Stimulated activated CD4-positive, alpha-beta T cell treated with anti-CD3 and anti-CD28 coated beads, Interleukin-2, amount 100 ng/mL, for 48 hours (primary cell): ENCODE results near the gene RIMBP2.
"Not testable (repeated sequence)": the region's sequence is repeated elsewhere in the genome, so short reads cannot be mapped to it uniquely, and the experiment has no call there.

Experiments
- DNase-seq, 2 donors: peaks; one replicate each; pipeline ENCODE4 v3.0.0-alpha.2; 2020

Gene RIMBP2, protein sequence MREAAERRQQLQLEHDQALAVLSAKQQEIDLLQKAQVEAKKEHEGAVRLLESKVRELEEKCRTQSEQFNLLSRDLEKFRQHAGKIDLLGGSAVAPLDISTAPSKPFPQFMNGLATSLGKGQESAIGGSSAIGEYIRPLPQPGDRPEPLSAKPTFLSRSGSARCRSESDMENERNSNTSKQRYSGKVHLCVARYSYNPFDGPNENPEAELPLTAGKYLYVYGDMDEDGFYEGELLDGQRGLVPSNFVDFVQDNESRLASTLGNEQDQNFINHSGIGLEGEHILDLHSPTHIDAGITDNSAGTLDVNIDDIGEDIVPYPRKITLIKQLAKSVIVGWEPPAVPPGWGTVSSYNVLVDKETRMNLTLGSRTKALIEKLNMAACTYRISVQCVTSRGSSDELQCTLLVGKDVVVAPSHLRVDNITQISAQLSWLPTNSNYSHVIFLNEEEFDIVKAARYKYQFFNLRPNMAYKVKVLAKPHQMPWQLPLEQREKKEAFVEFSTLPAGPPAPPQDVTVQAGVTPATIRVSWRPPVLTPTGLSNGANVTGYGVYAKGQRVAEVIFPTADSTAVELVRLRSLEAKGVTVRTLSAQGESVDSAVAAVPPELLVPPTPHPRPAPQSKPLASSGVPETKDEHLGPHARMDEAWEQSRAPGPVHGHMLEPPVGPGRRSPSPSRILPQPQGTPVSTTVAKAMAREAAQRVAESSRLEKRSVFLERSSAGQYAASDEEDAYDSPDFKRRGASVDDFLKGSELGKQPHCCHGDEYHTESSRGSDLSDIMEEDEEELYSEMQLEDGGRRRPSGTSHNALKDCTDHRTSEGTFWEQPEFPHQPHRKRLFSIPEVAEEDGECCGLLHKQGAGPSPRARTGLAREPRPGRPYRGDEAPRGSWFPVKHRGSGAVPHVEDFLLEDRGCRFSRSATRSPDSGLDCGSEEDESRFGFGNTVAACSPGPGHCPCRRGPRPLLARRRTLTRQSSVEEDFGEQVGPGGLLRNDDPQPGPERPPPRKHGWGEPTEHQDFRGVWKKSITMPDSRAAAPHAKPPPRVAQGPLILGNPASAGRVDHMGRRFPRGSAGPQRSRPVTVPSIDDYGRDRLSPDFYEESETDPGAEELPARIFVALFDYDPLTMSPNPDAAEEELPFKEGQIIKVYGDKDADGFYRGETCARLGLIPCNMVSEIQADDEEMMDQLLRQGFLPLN (N-terminal part only)

GRCh38 chr12:130715998-130716968 is at the start of gene RIMBP2:
Gene RIMBP2 (minus strand): TSS chr12:130716299. CDS start chr12:130479013, 237,286 bp downstream.
- DNase-seq = no peak

DNA sequence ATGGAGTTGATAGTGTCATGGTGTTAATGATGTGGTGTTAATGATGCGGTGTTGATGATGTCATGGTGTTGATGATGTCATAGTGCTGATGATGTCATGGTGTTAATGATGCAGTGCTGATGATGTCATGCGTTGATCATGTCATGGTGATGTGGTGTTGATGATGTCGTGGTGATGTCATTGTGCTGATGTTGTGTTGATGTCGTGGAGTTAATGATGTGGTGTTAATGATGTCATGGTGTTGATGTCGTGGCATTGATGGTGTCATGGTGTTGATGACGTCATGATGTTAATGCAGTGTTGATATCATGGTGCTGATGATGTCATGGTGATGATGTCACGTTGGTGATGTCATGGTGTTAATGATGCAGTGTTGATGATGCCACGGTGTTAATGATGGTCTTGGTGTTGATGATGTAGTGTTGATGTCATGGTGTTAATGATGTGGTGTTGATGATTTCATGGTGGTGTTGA is 49.1 kb upstream of the RIMBP2 start:
- DNase-seq = no peak

- DNase-seq = peak; percentile 39 to 43
Measured at GRCh38 chr12:130764475-130765185, 48.5 kb upstream of the RIMBP2 start.

DNA sequence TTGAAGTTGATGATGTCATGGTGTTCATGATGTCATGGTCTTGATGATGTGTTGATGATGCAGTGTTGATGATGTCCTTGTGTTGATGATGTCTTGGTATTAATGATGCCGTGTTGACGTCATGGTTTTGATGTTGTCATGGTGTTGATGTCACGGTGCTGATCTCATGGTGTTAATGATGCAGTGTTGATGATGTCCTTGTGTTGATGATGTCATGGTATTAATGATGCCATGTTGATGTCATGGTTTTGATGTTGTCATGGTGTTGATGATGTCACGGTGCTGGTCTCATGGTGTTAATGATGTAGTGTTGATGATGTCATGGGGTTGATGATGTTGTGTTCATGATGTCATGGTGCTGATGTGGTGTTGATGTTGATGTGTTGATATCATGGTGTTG is 48.0 kb upstream of the RIMBP2 start:
- DNase-seq = no peak

DNA sequence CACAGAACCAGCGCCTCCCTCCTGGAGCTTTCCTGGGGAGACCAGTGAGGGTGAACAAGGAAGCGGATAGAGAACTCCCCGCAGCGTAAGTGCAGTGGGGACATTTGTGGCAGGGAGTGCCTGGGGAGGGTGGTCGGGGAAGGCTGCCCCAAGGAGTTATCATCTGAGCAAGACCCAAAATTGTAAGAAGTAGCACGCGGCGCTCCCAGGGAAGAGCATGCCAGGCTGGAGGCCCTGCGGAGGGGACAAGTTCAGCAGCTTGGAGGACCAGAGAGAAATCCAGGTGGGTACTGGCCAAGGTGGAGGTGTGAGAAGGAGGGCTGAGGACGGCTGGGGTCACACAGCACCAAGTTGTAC is 46.2 kb upstream of the RIMBP2 start:
- no peak for DNase-seq

DNA sequence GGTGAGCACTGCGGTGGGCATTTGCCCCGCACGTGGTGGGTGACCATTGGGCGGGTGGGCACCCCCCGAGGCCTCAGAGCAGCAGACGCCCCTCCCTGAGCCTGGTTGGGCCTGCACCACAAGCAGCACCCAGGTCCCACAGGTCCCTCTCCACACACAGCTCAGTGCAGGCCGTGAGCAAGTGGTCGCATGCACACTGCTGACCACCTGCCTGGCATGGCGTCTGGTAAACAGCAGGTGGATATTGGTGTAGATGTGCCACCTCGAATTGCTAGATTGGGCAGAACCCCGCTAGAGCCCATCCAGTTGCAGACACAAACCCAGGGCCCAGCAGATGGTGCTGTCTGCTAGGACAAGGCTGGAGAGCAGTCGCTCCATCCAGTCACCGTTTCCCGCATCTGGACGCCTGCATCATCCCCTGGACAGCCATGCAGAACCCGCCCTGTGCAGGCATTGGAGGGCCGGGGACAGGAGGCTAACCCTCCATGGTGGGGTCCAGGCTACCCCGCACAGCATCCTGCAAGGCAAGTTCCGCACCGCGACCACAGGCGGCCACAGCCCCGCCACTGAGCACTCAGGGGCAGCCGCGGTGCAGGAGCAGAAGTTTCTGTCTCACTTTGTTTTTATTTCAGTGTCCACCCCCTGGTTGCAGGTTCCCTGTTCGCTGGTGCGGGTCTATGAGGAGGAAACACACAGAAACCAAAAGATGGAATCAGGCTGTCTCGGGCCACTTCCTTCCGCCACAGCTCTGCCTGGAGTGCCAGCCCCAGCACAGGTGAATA is 45.6 kb upstream of the RIMBP2 start:
- DNase-seq = peak; percentile 49 to 57

DNA sequence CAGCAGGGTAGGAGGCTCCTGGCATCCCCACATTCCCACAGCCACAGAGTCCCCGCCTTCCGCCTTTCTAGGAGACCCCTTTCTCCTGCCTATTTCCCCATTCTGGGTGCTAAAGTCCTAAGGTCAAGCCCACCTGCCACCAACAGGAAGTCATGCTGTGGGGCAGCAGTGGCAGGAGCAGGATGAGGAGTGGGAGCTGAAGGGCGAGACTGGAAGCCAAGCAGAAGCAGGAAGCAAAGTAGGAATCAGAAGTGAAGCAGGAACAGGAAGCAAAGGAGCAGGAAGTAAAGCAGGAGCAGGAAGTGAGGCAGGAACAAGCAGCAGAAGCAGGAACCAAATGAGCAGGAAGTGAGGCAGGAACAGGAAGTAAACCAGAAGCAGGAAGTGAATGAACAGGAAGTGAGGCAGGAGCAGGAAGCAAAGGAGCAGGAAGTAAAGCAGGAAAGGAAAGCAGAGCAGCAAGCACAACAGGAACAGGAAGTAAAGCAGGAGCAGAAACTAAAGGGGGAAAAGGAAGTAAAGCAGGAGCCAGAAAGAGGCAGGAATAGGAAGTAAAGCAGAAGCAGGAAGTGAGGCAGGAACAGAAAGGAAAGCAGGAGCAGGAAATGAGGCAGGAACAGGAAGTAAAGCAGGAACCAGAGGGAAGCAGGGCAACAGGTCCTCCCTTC is 38.3 kb upstream of the RIMBP2 start:
- no peak for DNase-seq

DNA sequence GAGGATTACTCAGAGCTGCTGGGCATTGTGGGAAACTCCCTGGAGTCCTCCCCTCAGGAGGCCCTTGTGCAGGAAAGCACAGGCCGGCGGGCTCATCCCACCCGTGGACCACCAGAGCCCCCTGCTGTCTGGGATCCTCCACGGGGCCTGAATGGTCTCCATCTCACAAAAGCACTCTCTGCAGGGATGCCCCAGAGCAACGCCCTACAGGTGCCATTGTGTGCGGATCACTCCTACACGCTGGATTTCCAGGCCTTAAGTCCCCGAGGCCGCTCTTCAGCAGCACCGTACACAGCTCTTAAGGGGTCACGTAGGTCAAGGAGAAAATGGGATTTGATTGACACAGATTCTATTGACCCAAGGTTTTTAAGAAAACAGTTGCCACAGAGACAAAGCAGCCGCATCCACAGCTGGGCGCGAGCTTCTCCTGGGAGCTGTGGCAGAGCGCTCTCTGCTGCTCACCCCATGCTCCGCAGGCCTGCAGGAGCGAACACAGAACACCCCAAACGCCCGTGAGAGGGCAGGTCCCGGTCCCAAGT is 36.7 kb upstream of the RIMBP2 start:
- no peak for DNase-seq

DNA sequence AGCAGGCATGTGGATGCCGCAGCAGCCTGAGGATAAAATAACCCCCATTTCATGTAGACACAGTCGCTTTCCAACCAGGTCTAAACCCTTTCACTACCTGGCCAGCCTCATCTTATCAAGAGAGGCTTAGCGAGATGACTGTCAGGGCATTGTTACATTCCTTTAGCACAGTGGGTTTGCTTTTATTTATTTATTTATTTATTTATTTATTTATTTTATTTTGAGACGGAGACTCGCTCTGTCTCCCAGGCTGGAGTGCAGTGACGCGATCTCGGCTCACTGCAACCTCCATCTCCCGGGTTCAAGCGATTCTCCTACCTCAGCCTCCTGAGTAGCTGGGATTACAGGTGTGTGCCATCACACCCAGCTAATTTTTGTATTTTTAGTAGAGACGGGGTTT is 35.9 kb upstream of the RIMBP2 start:
- not testable (repeated sequence) for DNase-seq

DNA sequence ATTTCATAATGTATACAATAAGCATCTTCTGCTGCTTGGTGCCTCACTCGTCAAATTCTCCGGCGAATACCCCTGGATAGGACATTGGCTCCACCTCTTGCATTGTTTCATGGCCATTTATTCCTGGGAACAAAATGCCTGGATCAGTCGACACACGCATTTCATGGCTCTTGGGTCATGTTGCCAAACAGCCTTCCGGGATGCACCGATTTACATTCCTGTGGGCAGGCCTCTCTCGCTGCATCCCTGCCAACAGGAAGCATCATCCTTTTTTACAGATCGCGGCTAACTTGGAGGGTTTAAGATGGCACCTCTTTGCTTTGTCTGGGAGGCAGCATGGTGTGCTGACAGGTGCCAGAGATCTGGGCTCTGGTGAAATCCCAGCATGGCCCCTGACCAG is 32.7 kb upstream of the RIMBP2 start:
- DNase-seq = no peak

DNA sequence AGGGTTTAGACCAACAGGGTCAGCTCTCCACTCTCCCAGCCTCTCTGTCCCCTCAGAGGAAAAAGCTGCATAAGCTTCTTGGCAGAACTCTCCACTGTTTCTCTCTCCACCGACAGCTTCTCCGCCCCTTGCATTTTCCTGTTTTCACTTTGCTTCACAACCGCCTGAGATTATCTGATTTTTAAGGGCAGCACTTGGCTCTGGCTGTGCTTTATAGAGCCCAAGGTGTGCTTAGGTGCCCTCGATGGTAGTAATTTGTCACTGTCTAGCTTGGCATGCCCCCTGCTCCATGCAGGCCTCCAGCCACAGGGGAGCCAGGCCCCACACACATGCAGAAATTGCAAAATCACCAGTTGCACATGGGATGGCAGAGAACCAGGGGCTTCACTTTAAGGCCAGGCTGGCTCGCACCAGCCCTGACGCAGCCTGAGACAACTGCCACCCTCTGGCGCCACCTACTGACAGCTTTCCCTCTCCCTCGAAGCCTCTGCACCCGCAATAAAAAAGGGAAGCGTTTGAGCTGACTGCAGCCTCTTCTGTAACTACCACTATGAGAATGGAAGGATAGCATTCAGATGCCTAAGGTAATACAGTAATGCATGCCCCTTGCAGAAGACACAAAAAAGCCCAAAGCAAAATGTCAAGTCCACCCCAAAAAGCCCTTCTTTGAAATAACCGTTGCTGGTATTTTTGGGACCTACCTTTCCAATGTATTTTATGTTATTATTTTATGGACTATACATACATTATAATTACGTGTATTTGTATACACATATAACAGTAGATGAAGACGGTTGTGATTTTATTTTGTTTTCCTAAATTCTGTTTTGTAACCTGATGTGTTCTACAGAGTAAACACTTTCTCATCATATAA is 32.0 kb upstream of the RIMBP2 start:
- peak; percentile 76 for DNase-seq

- no peak for DNase-seq
Measured at GRCh38 chr12:130746546-130746945, 30.4 kb upstream of the RIMBP2 start.

DNA sequence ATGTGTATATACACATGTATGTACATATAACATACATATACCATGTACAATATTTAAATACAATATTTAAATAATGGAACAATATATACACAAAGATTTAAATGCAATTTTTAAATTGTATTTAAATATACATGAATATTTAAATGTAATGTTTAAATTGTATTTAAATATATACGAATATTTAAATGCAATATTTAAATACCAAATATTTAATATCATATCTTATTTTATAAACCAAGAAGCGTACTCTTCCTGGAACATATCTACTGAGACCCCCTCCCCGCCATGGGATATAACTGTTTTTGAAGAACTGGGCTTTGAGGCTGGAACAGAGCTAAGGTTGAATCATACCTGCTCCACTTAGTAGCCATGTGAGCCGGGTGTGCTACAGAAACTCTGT is 29.8 kb upstream of the RIMBP2 start:
- DNase-seq = no peak

- DNase-seq = no peak
Measured at GRCh38 chr12:130744274-130744673, 28.2 kb upstream of the RIMBP2 start.

DNA sequence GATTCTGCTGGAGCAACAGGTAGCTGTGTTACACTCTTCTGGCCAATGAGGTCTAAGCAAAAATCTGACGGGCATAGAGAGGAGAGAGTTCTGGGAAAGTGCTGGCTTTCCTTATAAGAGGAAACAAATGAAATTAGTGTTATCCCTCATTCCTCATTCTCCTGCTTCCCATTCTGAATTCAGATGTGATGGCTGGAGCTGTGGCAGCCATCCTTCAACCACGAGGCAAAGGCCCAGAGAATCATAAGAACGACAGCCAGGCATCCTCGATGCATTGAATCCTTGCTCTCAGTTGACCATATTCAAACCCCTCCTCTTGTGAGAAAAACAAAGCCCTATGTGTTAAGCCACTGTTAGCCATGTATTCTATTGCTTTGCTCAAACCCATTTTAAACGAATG is 27.5 kb upstream of the RIMBP2 start:
- no peak for DNase-seq

GRCh38 chr12:130743176-130743575 is 27.1 kb upstream of the RIMBP2 start:
- no peak for DNase-seq

DNA sequence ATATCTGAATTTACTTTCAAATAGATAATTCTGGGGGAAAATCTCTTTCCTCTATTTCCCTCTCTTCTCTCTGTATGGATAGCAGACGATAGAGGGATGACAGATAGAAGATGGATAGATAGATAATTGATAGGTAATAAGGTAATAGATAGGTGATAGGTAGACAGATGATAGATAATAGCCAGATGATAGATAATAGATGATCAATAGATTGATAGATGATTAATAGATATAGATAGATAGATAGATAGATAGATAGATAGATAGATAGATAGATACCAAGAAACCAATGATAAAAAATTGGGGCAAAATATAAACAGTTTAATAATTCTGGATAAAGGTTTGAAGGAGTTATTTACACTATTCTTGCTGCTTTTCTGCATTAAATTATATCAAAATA is 26.6 kb upstream of the RIMBP2 start:
- no peak for DNase-seq

DNA sequence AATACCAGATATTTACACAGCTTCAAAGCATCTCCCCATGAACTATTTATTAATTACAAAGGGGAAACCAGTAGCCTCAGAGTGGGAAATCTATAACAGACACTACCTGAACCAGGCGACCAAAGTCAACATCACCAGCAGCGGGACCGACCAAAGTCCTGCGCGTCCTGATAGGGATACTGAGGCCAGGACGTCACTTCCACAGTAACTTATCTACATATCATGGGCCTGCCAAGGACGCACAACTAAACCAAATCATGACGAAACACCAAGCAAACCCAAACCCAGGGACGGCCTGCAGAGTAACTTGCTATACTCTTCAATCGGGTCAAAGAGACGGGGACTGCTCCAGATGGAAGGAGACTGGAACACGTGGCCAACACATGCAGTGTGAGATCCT is 26.0 kb upstream of the RIMBP2 start:
- DNase-seq = no peak

DNA sequence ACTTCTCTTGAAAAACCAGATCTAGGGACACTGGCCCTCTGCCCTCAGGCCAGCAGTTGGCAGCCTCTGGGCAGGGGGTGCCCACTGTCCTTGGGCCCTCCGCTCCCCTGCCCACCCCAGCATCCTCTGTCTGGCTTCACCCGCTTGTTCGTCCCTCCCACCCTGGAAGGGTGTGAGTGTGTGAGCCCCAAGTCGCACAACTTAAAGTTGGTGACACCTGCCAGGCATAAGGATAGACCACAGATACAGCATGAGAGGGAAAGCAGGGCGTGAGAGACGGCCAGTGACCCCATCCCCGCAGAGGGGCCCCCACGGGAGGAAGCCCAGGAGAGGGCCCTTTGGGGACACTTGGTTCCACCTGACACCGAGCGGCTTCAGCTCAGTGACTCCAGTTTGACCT is 23.5 kb upstream of the RIMBP2 start:
- no peak for DNase-seq
